CD4-positive, alpha-beta T cell treated with Interleukin-21 for 1 hour (primary cell): ENCODE measurements around the gene QPCT.

ENCODE experiments used
- DNase-seq: peaks from one replicate; pipeline ENCODE4 v3.0.0-alpha.2; 2020

The QPCT gene

GRCh38 chr2:37325625-37326071, 18.8 kb upstream of the QPCT start:
- no peak for DNase-seq

- no peak for DNase-seq
Observed at GRCh38 chr2:37326285-37326684, 18.1 kb upstream of the QPCT start.

GRCh38 chr2:37326866-37327634, 17.4 kb upstream of the QPCT start:
- DNase-seq: no peak

- no peak for DNase-seq
Observed at GRCh38 chr2:37330681-37331080, 13.7 kb upstream of the QPCT start.

GRCh38 chr2:37332560-37332959, 11.9 kb upstream of the QPCT start:
- no peak for DNase-seq

- DNase-seq: no peak
Observed at GRCh38 chr2:37333256-37333655, 11.2 kb upstream of the QPCT start.

GRCh38 chr2:37335604-37336003, 8.8 kb upstream of the QPCT start:
- DNase-seq: no peak

- no peak for DNase-seq
Observed at GRCh38 chr2:37337620-37338280, 6.7 kb upstream of the QPCT start.

GRCh38 chr2:37338933-37339332, 5.5 kb upstream of the QPCT start:
- no peak for DNase-seq

- DNase-seq: no peak
Observed at GRCh38 chr2:37340637-37341036, 3.8 kb upstream of the QPCT start.

GRCh38 chr2:37342591-37343220, 1.7 kb upstream of the QPCT start:
- no peak for DNase-seq

- DNase-seq: no peak
Observed at GRCh38 chr2:37343537-37344434, 644 bp upstream of the QPCT start.

- no peak for DNase-seq
Observed at GRCh38 chr2:37348155-37348554, 3.7 kb downstream of the QPCT start.

GRCh38 chr2:37349231-37349860, 4.9 kb downstream of the QPCT start:
- DNase-seq: no peak

- no peak for DNase-seq
Observed at GRCh38 chr2:37350034-37350433, 5.6 kb downstream of the QPCT start.

- DNase-seq: no peak
Observed at GRCh38 chr2:37354531-37354930, 10.1 kb downstream of the QPCT start.

GRCh38 chr2:37355735-37356134, 11.3 kb downstream of the QPCT start:
- no peak for DNase-seq

- no peak for DNase-seq
Observed at GRCh38 chr2:37356299-37356698, 11.9 kb downstream of the QPCT start.

- DNase-seq: no peak
Observed at GRCh38 chr2:37357069-37357468, 12.6 kb downstream of the QPCT start.

- no peak for DNase-seq
Observed at GRCh38 chr2:37357530-37357929, 13.1 kb downstream of the QPCT start.

- DNase-seq: no peak
Observed at GRCh38 chr2:37358466-37358865, 14.0 kb downstream of the QPCT start.

- no peak for DNase-seq
Observed at GRCh38 chr2:37361216-37361815, 16.9 kb downstream of the QPCT start.
